Vagina (tissue), 2 donors: Measurements from ENCODE around the gene MBP.

Source experiments
- CTCF ChIP-seq, 3 experiments: fragments of 450-650 bp in 2 of 3; fragments of 200-600 bp in 1 of 3; sonication (generic) in 1 of 3; IDR thresholded peaks; one replicate each; pipeline ENCODE4 v1.5.1; 2017 to 2019; ENCODE audit warnings: antibody characterized with exemption in 3 of 3, mild to moderate bottlenecking in 2 of 3, moderate library complexity in 2 of 3
- POLR2A ChIP-seq, 2 donors: fragments of 450-650 bp; IDR thresholded peaks; one replicate each; pipeline ENCODE4 v1.6.1; 2017; ENCODE audit warnings: antibody characterized with exemption in 2 of 2, mild to moderate bottlenecking in 2 of 2, moderate library complexity in 2 of 2
- POLR2AphosphoS5 ChIP-seq, 2 donors: sonication (generic); formaldehyde crosslinking; IDR thresholded peaks; one replicate each; pipeline ENCODE4 v1.9.0; 2017; ENCODE audit warnings: antibody characterized with exemption in 2 of 2, mild to moderate bottlenecking in 2 of 2, low read depth in 1 of 2; ENCODE audit not compliant: insufficient read depth in 1 of 2

GRCh38 chr18:77108821-77109647 is 23.5 kb downstream of the MBP start:
- TF ChIP-seq POLR2AphosphoS5 (IDR thresholded peaks at IDR 0.05; ENCODE audit: insufficient read depth in 1 of 2, low read depth in 1 of 2) = no peak
- TF ChIP-seq CTCF (IDR thresholded peaks at IDR 0.05) = no peak
- no peak for TF ChIP-seq POLR2A (IDR thresholded peaks at IDR 0.05)
